HG02852 (cell line): ENCODE measurements around the gene AARSD1.
A peak's percentile ranks its signal among the peaks of the same experiment; 100 is the strongest.
"Not testable (repeated sequence)": the region's sequence is repeated elsewhere in the genome, so short reads cannot be mapped to it uniquely, and the experiment has no call there.

Source experiments
- ATAC-seq: cut with Tn5 transposase; IDR thresholded peaks from one replicate; pipeline ENCODE4 v1.9.1; 2021; ENCODE audit warnings: mild to moderate bottlenecking, moderate library complexity; ENCODE audit not compliant: unreplicated experiment

The AARSD1 gene

GRCh38 chr17:42982266-42982665, 18.0 kb upstream of the AARSD1 start:
- ATAC-seq, result no peak

- peak; percentile 51 for ATAC-seq
Observed at GRCh38 chr17:42980766-42981397, 16.6 kb upstream of the AARSD1 start.

- ATAC-seq, result peak; percentile 70
Observed at GRCh38 chr17:42980274-42980765, 16.1 kb upstream of the AARSD1 start, which contains the start of gene RUNDC1. TSS of gene RUNDC1 (plus strand) at chr17:42980565. CDS start at chr17:42980577, 12 bp downstream.

GRCh38 chr17:42979511-42980273, 15.4 kb upstream of the AARSD1 start, which contains the start of gene PTGES3L:
TSS of gene PTGES3L (minus strand) at chr17:42980080. CDS start at chr17:42980053, 27 bp downstream.
- peak; percentile 28 for ATAC-seq

- not testable (repeated sequence) for ATAC-seq
Observed at GRCh38 chr17:42975701-42976100, 11.4 kb upstream of the AARSD1 start.

GRCh38 chr17:42975265-42975664, 11.0 kb upstream of the AARSD1 start:
- ATAC-seq, result no peak

- not testable (repeated sequence) for ATAC-seq
Observed at GRCh38 chr17:42973323-42973722, 9.1 kb upstream of the AARSD1 start.

- no peak for ATAC-seq
Observed at GRCh38 chr17:42971589-42971988, 7.3 kb upstream of the AARSD1 start.

- no peak for ATAC-seq
Observed at GRCh38 chr17:42969001-42969581, 4.8 kb upstream of the AARSD1 start.

- no peak for ATAC-seq
Observed at GRCh38 chr17:42967925-42968324, 3.7 kb upstream of the AARSD1 start.

- no peak for ATAC-seq
Observed at GRCh38 chr17:42953669-42954068, 10.6 kb downstream of the AARSD1 start.

GRCh38 chr17:42950044-42950783, 14.0 kb downstream of the AARSD1 start:
- ATAC-seq, result no peak

- no peak for ATAC-seq
Observed at GRCh38 chr17:42946812-42947211, 17.4 kb downstream of the AARSD1 start.

GRCh38 chr17:42944211-42944610, 20.0 kb downstream of the AARSD1 start:
- no peak for ATAC-seq

GRCh38 chr17:42937712-42938596, 26.3 kb downstream of the AARSD1 start:
- no peak for ATAC-seq

GRCh38 chr17:42929497-42929844, 34.8 kb downstream of the AARSD1 start:
- no peak for ATAC-seq

GRCh38 chr17:42928714-42929496, 35.3 kb downstream of the AARSD1 start:
- no peak for ATAC-seq

GRCh38 chr17:42924891-42925290, 39.4 kb downstream of the AARSD1 start:
- no peak for ATAC-seq

GRCh38 chr17:42923472-42923871, 40.8 kb downstream of the AARSD1 start:
- ATAC-seq, result not testable (repeated sequence)
